IPS-11a (cell line): Measurements from ENCODE around the gene PUSL1.

ENCODE experiments used
- H3K4me3 ChIP-seq: one replicate; pipeline ENCODE4 v1.5.1; 2013; ENCODE audit warnings: low read depth, low read length, control low read depth

The PUSL1 gene

DNA sequence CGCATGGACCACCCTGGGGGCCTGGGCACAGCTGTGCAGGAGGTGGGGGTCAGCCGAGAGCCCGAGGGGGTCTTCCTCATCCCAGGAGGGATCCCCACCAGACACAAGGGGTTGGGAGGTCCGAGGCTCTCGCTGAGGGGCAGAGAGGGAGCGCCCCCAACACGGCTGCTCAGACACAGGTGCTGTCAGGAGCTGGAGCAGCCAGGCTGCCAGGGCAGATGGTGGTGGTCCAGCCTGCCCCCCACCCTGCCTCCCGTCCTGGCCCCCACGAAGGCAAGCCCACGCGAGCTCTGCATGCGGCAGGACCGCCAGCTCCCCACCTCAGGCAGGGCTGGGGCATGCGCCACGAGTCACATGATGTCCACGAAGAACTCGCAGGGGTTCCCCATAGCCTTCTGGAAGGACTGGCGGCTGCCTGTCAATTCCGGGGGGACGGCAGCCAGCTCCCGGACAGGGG lies 27.4 kb downstream of the PUSL1 start:
- no peak overlapping the region for H3K4me3 ChIP-seq

DNA sequence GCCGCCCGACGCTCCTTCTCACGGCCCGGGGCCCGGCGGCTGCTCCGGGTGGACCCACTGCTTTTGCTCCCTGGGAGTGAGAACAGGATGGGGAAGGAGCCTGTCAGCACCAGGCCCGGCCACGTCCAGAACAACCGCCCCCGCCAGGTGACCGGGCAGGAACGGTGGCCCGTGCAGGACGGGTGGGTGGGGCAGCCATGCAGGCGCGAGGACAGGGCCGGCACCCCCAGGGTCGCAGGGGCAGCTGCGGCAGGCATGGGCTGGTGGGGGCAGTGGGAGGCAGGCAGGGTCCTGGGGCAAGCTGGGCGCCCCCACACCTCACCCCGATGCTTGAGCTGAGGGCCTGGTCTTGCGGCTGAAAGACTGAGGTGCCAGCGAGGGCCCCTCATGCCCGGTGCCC lies 28.0 kb downstream of the PUSL1 start:
- H3K4me3 ChIP-seq, result no peak overlapping the region

GRCh38 chr1:1336931-1337792 lies 28.8 kb downstream of the PUSL1 start:
- no peak overlapping the region for H3K4me3 ChIP-seq

GRCh38 chr1:1337793-1338147 lies 29.4 kb downstream of the PUSL1 start:
- no peak overlapping the region for H3K4me3 ChIP-seq

GRCh38 chr1:1338278-1338677 lies 29.9 kb downstream of the PUSL1 start:
- no peak overlapping the region for H3K4me3 ChIP-seq

GRCh38 chr1:1340185-1340584 lies 31.8 kb downstream of the PUSL1 start:
- H3K4me3 ChIP-seq, result no peak overlapping the region

- H3K4me3 ChIP-seq, result no peak overlapping the region
These were observed 32.6 kb downstream of the PUSL1 start for GRCh38 chr1:1340791-1341548.

GRCh38 chr1:1341549-1342021 lies 33.2 kb downstream of the PUSL1 start:
- H3K4me3 ChIP-seq, result no peak overlapping the region

DNA sequence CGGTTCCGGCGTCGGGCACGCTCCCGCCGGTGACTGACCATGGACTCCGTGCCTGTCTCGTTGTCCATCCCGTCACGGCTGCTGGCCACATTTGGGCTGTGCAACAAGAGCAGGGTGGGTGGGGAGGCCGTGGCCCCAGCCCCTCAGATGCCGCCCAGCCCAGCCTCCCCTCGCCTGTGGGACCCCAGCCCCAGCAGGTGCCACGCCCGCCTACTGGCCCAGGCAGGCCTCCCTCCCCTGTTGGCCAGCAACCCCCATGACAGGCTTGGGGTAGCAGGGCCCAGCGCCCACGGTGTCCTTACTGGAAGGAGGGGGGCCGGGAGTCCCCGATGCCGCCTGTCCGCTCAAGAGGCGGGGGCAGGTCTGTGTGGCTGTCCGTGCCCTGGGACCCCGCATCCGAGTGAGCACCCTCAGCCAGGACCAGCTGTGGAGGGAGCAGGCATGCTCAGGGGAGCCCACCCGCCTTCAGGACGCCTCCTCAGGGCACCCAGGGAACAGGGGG lies 33.7 kb downstream of the PUSL1 start:
- H3K4me3 ChIP-seq, result no peak overlapping the region

GRCh38 chr1:1342584-1343115 lies 34.3 kb downstream of the PUSL1 start:
- no peak overlapping the region for H3K4me3 ChIP-seq

DNA sequence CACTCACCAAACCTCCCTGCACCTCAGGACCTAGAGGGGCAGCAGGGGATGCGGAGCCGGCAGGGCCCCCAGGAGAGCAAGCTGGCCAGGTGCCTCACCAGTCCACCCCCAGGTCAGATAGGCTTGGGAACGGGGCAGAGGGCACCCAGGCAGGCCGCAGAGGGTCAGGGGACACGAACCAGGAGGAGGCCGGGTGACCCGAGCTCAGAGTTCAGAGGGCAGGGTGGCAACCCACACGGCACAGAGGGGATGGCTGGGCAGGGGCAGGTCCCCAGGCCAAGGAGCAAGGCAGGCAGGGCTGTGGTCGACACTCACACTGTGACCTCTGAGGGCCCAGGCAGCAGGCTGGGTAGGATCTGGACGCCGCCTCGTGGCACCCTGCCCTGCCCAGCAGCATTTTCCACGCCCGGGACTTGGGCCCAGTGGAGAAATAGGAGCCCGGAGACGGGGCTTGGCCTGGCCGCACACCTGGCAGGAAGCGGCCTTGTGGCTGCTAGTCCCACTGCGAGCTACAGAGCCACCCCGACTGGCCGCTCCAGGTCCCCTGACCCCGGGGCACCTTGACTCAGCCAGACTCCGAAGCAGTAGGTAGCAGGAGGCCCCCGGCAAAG lies 35.5 kb downstream of the PUSL1 start:
- no peak overlapping the region for H3K4me3 ChIP-seq

- H3K4me3 ChIP-seq, result no peak overlapping the region
These were observed 36.4 kb downstream of the PUSL1 start for GRCh38 chr1:1344655-1345361.

- no peak overlapping the region for H3K4me3 ChIP-seq
These were observed 37.0 kb downstream of the PUSL1 start for GRCh38 chr1:1345384-1345783.

- no peak overlapping the region for H3K4me3 ChIP-seq
These were observed 37.6 kb downstream of the PUSL1 start for GRCh38 chr1:1345860-1346500.

GRCh38 chr1:1346501-1346890 lies 38.1 kb downstream of the PUSL1 start:
- no peak overlapping the region for H3K4me3 ChIP-seq

DNA sequence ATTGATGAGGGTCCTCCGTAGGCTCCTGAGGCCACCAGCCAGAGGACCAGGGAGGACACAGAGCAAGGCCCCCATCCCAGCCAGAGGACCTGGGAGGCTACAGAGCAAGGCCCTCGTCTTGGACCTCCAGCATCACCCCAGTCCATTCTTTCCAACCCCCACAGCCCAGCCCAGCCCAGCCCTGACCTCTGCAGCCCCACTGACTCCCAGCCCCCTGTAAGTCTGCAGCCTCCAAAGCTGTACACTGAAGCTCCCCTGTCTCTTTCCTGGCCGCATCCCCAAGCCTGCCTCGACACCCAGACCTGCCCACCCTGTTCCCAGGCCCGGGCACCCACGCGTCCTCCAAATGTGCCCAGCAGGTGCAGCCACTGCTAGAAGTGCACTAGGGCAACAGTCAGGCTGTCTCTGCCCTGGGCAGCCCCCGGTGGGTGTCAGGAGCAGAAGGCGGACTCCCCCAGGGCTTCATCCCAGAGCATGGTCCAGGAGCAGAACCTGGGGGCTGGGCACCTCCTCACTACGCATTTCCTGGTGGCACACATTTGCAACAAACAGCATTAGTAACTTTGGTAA lies 38.7 kb downstream of the PUSL1 start:
- H3K4me3 ChIP-seq, result no peak overlapping the region

GRCh38 chr1:1347663-1348419 lies 39.4 kb downstream of the PUSL1 start:
- peak overlapping the region; percentile 77 for H3K4me3 ChIP-seq

GRCh38 chr1:1348420-1349255 lies 40.2 kb downstream of the PUSL1 start:
- peak overlapping the region; percentile 77 for H3K4me3 ChIP-seq
